ENCODE results near the gene TPSAB1.

Gene TPSAB1

GRCh38 chr16:1288813-1289476, 48.4 kb downstream of the TPSAB1 start:
- peak; percentile 68 for DNase-seq

GRCh38 chr16:1289477-1289866, 49.0 kb downstream of the TPSAB1 start:
- DNase-seq = no peak

DNA sequence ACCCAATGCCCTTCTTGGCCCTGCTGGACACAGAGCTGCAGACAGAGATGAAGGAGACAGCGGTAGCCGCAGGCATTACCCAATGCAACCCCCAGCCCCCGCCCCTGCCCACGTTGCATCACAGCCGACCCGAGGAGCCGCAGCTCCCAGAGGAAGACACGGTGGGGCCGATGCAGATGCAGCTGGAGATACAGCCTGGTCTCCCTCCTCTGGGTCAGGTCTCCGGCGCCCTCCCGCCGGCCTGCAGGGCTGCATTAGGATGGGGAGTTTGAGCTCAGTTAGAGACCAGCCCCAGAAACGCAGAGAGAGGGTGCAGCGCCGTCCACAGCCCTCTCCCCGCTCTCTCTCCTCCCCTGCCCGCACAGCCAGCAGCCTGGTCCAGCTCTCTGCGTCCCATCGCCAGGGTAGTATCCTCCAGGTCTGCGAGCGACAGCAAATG, 49.6 kb downstream of the TPSAB1 start:
- no peak for DNase-seq

DNA sequence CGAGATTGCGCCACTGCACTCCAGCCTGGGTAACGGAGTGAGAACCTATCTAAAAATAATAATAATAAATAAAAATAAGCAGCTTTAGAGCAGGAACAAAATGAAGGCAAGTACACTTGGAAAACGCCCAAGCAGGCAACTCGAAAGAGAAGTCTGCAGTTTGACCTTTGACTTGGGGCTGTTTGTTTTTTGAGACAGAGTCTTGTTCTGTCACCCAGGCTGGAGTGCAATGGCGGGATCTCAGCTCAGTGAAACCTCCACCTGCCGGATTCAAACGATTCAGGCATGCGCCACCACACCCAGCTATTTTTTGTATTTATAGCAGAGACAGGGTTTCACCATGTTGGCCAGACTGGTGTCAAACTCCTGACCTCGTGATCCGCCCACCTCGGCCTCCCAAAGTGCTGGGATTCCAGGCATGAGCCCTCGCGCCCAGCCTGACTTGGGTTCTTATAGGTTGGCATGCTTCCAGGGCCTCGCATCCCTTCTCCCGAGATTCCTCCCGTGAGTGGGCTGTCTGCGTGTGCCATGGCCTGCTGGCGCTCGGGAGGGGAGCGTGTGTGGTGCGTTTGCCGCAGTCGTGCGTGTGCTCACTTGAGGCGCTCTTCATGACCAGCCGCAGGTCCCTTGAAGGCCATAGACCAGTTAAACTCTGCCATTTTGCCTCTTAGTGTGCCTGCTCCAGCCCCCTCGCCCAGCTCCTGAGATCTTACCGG, 50.5 kb downstream of the TPSAB1 start:
- DNase-seq = no peak

DNA sequence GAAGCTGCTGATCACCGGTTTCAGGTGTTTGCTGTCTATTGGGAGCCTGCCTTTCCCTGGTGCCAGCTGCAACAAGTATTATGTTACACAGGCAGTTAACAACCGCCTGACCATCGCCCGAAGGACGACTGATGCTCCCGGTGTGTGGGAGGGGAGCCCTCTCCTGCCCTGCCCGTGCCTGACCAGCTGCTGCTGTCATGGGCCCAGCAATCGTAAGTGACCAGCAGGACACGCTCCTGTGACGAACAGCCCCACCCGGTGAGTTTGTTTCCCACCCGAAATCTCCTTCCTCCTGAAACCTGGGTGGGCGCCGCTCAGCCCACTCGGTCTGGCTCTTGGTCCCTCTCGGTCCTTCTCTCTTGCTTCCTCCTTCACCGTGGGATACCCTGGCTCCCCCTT, 51.1 kb downstream of the TPSAB1 start:
- DNase-seq = peak; percentile 69

All from COR-L47 (cell line).